GM19463 (cell line): Measurements from ENCODE around the gene VASN.

ENCODE experiments used
- ATAC-seq: cut with Tn5 transposase; IDR thresholded peaks from one replicate; pipeline ENCODE4 v1.9.1; 2021; ENCODE audit warnings: mild to moderate bottlenecking, moderate library complexity; ENCODE audit not compliant: unreplicated experiment

The VASN gene

DNA sequence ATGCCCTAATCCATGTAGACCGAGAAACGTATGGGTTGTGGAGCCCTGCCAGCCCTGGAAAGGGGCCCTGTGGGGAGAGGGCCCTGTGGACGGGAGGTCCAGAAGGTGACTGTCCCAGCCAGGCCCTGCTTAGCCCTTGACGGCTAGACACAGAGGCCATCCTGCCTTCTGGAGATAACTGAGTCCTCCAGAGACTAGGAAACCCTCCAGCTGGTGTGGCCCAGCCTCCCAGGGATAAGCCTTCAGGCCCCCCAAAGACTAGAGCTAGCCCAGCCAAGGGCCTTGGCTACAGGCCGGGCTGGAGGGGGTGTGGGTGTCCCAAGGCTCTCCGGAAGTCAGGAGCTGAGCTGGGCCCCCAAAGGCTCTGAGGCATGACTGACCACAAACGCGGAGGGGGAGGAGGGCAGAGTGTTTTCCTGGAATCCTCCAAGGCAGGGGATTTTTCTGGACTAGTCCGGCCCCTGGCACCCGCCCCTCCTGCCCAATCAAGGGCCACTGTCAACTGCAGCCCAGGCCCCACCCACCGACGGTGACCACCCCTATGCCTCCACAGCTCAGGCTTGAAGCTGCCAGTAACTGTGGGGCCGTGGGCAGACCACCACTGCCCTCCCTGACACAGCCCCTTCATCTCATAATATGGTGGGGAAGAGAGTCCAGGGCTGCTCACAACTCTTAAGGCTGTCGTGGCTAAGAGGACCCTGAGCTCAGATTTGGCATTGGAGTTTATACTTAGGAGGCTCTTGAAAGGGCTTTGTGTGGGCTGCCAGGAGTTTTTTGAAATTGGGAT, 885 bp upstream of the VASN start:
- ATAC-seq = no peak

DNA sequence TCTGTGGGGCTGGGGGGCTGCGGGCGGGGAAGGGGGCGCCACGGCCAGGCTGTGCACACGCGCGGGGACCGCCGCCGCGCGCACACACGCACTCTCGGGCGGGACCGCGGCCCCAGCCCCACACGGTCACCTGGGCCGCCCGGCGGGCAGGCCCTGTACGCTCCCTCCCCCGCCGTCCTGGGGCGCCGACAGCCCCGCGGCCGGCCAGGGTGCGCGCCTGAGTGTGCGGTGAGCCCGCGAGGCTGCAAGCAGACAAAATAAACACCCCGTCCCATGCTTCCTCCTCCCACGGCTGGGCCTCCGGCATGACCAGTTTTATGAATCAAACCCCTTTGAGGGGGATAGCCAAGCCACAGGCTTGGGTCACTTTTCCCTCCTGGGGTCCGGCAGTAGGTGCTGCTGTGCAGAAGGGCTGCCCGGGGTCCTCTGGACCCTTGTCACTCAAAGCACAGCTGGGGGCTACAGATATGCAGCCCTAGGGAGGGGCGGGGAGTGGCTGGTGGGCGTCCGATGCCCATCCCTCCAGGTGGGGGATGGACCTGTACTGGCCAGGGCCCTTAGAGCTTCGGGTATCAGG, 441 bp downstream of the VASN start:
- peak; percentile 33 for ATAC-seq

- no peak for ATAC-seq
Observed at GRCh38 chr16:4372578-4373355, 1.1 kb downstream of the VASN start.

DNA sequence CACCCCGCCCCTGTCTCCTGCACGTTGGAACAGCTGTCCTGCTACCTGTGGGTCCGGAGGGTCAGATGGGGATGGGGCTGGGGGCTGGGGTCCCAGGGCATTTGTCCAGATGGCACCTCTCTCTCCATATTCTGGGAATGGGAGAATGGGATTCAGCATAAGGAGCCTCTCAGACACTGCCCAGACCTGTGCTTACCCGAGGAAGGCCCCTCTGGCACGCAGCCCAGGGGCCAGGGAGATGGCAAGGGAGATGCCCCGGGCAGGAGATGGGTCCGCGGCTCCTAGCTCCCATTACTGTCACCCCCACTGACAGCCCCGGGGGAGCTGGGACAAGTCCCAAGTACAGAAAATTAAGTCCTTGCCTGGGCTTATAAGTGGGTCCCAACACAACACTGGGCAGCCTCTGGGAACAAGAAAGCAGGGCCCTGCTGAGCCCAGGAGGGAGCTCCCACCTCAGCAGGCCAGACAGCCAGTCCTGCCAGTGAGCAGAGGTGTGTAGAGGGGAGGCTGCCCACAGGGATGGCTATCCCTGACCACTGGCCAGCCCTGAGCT, 1.8 kb downstream of the VASN start:
- ATAC-seq = no peak

DNA sequence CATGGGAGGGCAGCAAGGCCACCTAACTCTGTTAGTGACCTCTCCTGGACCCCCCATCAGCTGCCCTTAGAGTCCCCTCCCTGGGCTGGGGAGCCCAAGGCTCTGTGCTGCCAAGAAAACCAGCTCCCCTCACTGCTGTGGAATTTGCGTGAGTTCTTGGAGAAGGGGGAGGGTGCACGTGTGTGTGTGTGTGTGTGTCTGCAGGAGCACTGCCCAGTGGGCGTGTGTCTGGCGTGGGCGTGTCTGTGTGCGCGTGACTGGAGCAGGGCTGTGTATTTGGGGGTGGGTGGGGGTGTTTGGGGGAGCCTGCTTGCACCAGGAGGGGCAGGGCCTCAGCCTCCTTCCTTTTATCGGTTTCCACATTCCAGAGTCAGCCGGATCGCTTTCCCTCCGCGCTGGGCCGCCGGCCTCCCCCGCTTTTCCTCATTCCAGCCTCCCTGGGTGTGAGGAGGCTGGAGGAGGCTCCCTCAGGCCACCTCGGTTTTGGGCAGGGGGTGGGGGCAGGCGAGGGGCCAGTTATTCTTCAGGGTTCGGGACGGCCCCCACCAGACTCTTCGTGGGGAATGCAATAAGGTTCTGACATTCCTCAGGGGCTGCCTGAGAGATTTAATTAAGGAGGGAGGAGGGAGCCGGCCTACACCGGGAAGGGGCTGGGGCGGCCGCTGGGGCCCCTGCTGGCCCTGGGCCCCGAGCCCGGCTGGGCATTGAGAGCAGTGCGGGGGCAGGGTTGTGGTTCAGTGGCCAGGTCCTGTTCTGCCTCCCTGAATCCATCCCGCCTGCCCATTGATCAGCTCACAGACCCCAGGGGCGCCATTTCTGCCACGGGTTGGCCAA, 2.5 kb downstream of the VASN start:
- no peak for ATAC-seq

DNA sequence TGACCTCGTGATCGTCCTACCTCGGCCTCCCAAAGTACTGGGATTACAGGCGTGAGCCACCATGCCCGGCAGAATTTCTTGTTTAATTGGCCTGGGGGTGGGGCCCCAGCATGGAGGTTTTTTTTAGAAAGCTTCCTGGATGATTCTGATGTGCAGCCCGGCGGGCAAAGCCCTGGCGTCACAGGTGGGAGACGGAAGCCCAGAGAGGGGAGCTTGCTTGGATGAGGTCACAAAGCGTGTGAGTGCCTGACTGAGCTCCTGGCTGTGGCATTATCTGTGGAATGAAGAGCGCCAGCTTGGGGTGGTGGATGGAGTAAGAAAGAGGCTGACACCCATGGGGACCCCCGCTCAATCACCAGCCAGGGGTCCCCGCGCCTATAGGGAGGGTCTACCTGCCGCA, 4.1 kb downstream of the VASN start:
- ATAC-seq = no peak

DNA sequence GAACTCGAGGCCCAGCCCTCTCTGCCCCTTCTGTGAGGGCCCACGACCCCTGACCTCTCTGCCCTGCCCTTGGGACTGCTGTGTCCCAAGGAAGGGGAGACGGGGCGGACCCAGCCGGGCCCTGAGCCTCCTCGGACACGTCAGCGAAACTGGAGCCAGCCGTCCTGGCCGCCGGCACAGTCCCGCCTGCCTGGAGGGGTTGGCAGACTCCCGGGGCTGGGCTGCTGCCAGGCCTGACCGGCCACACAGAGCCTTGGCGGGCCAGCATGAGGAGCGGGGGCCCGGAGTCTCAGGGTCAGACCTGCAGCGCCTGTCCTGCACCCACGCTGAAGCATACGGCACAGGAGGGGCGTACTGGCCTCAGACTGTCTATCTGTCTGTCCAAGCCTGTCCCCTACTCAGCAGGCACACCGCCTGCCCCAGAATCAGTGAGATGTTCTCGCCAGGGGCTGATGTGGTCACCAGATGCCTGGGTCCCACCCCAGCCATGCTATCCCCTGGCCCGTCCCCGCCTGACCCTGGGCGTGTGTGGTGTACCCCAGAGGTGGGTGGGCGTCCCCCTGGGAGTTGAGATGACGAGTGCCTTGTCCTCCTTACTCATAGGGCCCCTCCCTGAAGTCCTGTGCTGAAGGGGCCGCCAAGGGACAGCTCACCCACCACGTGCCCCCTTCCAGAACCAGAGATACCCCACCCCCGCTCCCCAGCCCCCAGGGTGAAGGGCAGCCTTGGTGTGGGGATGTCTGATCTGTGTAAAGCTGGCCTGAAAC, 4.7 kb downstream of the VASN start:
- no peak for ATAC-seq

DNA sequence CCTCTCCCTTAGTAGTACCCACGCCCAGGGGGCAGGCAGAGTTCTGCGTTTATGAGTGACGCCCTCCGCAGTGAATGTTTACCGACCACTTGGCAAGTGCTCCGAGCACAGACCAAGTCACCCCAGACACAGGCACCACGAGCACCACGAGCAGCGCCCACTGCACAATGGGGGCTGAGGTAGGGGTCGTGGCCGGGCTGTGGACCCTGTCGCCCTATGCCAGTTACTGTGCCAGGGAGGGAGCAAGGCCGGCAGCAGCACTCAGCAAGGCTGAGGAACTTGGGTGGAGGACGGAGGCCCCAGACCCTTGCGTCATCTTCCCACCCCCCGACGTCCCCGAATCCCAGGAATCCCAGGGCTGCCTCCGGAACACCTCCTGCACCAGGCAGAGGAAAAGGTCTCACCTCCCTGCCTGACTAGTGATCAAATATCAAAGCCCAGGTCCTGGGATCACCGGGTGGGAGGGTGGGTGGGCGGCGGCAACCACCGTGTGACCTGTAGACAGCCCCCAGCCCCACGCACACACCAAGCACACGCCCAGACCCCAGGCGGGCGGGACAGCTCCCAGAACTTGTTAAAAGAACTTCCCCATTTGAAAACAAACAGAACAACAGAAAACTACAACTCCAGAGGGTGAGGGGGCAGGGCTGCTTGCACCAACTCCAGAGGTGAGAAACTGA, 5.4 kb downstream of the VASN start:
- no peak for ATAC-seq

DNA sequence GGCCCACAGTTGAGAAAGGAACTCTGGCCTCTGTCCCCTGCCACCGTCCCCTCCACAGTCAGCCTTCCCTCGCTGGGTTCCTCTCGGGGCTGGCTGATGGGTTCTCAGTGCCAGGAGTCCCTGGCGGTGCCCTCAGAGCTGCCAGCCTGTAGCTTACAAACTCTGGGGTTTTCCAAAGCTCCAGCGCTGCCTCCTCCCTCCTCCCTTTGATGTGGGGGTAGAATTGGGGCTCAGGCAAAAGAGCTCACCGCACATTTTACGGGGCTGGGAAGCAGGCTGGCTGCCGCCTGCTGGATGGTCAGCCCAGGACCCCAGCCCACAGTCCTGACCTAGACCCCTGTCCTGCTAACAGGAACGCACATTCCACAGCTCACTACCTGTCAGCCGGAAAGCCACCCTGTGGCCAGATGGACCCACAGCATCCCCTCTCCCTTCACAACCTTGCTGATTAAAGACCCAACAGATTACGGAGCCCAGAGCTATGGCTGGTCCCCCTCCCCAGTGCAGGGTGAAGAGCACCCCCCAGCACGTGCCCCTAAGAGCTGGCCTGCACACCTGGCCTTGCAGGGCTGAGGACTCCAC, 6.0 kb downstream of the VASN start:
- ATAC-seq = no peak

DNA sequence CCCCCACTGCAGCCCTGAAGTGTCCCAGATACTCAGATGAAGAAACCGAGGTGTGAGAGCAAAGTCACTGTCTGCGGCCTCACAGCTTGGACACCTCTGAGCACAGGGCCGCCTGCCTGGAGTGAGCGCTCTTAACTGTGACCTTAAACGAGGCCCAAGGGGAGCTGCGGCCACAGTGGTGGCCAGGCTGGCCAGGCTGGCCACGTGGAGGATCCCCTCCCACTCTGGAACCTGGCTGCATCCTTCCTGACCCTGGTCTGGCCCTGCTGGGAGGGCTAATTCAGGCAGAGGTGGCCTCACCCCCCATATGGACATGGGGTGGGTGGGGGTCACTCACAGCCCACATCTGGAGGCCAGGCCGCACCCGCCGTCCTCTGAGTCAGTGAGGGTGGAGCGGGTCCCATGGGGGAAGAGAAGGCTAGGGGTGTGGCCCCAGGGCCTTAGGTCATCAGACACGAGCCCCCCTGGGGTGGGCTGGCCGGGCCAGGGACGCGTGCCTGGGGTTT, 6.6 kb downstream of the VASN start:
- ATAC-seq = no peak

DNA sequence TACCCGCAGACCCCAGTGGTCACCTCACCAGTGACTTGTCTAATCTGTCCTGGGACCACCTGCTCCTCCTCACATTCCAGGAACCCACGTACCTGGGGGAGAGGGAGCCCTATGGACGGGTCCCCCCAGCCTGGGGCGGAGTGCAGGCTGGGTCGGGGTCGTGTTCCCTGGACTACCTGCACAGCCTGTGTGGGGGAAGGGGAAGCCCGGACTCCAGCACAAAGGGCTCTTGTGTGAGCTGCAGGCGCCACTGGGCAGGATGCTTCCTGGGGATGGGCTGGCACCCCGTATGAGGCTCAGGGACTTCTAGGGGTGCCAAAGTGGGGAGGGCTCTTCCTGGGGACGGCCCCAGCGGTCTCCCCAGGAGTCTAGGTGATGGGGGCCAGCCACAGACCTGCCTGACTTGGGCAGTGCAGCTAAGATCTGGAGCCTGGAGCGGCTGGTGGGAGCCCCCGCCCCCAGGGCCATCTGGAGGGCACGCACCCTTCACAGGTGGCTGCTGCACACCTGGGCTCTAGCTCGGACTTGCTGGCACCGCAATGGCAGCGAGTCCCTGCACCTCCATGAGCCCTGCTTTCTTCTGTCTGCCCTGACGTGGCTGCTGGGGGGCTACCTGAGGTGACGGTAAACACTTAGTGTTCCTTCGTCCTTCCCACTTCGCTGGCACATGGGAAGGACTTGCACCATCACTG, 7.5 kb downstream of the VASN start:
- no peak for ATAC-seq

DNA sequence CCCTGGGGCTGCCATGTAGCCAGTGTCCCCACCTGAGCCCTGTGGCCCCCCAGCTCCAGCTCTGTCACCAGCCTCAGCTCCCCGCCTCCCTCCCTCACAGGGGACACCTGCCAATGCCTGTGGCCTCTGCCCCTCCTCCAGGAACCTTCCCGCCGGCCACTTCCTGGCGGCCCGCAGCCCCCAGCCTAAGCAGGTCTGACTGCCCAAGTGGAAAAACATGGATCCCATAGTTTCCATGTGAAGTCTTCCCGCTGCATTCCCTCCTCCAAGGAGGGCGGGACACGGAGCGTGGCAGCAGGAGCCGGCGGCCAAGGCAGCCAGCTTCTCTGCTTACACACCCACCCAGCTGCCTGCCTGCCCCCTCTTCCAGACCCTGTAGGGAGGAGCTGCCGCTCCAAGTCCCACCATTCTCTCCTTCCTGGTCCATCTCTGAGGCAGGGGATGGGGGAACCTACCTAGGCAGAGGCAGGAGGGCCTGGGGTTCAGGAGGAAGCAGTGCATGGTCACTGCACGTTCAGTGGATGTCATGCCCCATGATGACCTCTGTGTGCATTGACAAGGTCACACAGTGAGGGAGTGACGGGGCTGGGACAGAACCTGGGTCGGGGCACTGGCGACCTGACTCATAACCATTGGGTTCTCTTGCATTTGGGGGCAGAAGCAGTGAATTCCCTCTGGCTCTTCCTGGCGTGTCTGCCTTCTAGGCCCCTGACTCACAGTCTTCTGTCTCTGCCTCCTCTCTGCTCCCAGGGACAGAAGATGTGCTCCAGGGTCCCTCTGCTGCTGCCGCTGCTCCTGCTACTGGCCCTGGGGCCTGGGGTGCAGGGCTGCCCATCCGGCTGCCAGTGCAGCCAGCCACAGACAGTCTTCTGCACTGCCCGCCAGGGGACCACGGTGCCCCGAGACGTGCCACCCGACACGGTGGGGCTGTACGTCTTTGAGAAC, 8.7 kb downstream of the VASN start:
- ATAC-seq = no peak

GRCh38 chr16:4381072-4381934, 9.7 kb downstream of the VASN start:
- no peak for ATAC-seq

DNA sequence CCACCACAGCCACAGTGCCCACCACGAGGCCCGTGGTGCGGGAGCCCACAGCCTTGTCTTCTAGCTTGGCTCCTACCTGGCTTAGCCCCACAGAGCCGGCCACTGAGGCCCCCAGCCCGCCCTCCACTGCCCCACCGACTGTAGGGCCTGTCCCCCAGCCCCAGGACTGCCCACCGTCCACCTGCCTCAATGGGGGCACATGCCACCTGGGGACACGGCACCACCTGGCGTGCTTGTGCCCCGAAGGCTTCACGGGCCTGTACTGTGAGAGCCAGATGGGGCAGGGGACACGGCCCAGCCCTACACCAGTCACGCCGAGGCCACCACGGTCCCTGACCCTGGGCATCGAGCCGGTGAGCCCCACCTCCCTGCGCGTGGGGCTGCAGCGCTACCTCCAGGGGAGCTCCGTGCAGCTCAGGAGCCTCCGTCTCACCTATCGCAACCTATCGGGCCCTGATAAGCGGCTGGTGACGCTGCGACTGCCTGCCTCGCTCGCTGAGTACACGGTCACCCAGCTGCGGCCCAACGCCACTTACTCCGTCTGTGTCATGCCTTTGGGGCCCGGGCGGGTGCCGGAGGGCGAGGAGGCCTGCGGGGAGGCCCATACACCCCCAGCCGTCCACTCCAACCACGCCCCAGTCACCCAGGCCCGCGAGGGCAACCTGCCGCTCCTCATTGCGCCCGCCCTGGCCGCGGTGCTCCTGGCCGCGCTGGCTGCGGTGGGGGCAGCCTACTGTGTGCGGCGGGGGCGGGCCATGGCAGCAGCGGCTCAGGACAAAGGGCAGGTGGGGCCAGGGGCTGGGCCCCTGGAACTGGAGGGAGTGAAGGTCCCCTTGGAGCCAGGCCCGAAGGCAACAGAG, 10.5 kb downstream of the VASN start:
- no peak for ATAC-seq

DNA sequence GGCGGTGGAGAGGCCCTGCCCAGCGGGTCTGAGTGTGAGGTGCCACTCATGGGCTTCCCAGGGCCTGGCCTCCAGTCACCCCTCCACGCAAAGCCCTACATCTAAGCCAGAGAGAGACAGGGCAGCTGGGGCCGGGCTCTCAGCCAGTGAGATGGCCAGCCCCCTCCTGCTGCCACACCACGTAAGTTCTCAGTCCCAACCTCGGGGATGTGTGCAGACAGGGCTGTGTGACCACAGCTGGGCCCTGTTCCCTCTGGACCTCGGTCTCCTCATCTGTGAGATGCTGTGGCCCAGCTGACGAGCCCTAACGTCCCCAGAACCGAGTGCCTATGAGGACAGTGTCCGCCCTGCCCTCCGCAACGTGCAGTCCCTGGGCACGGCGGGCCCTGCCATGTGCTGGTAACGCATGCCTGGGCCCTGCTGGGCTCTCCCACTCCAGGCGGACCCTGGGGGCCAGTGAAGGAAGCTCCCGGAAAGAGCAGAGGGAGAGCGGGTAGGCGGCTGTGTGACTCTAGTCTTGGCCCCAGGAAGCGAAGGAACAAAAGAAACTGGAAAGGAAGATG, 11.2 kb downstream of the VASN start:
- no peak for ATAC-seq
